Activated CD4-positive, alpha-beta T cell treated with anti-CD3 and anti-CD28 coated beads, Interleukin-2, amount 50 U/mL, for 24 hours (primary cell): ENCODE measurements around the gene RHEB.

Source experiments
- DNase-seq, 2 donors: peaks; one replicate each; pipeline ENCODE4 v3.0.0-alpha.2; 2020; ENCODE audit warnings: low read depth in 1 of 2, low spot score in 1 of 2

The RHEB gene

GRCh38 chr7:151529842-151530241 lies 10.1 kb upstream of the RHEB start:
- no peak for DNase-seq

GRCh38 chr7:151524845-151525244 lies 5.2 kb upstream of the RHEB start:
- no peak for DNase-seq

GRCh38 chr7:151524331-151524730 lies 4.6 kb upstream of the RHEB start:
- DNase-seq: no peak

GRCh38 chr7:151520419-151521261 lies 945 bp upstream of the RHEB start:
- DNase-seq: peak; percentile 15 to 17

GRCh38 chr7:151518947-151519764 lies 539 bp downstream of the RHEB start:
- peak; percentile 27 to 37 for DNase-seq

- DNase-seq: peak; percentile 32 to 46
These were observed 1.4 kb downstream of the RHEB start for GRCh38 chr7:151518105-151518946.

GRCh38 chr7:151517601-151518104 lies 2.0 kb downstream of the RHEB start:
- DNase-seq: no peak

- no peak for DNase-seq
These were observed 4.5 kb downstream of the RHEB start for GRCh38 chr7:151515276-151515565.

GRCh38 chr7:151514461-151515275 lies 5.0 kb downstream of the RHEB start:
- no peak for DNase-seq

- DNase-seq: no peak
These were observed 6.6 kb downstream of the RHEB start for GRCh38 chr7:151513133-151513532.

- DNase-seq: no peak
These were observed 7.3 kb downstream of the RHEB start for GRCh38 chr7:151512353-151512752.

GRCh38 chr7:151511946-151512345 lies 7.7 kb downstream of the RHEB start:
- no peak for DNase-seq

GRCh38 chr7:151511270-151511669 lies 8.4 kb downstream of the RHEB start:
- DNase-seq: no peak

- no peak for DNase-seq
These were observed 9.9 kb downstream of the RHEB start for GRCh38 chr7:151509670-151510333.

- no peak for DNase-seq
These were observed 10.7 kb downstream of the RHEB start for GRCh38 chr7:151508991-151509390.

- no peak for DNase-seq
These were observed 11.9 kb downstream of the RHEB start for GRCh38 chr7:151507806-151508205.

- no peak for DNase-seq
These were observed 12.8 kb downstream of the RHEB start for GRCh38 chr7:151506901-151507382.

GRCh38 chr7:151505836-151506468 lies 13.7 kb downstream of the RHEB start:
- DNase-seq: no peak

GRCh38 chr7:151505433-151505832 lies 14.3 kb downstream of the RHEB start:
- DNase-seq: no peak
